Panc1 (cell line): ENCODE data around the gene SULT2B1.

Experiments used
- POLR2AphosphoS5 ChIP-seq: IDR thresholded peaks from 2 replicates; pipeline ENCODE4 v1.6.1; 2012; ENCODE audit warnings: mild to moderate bottlenecking, low read depth, low read length, moderate library complexity
- REST ChIP-seq, 2 experiments: IDR thresholded peaks; 2 replicates each; pipeline ENCODE4 v1.6.1; 2011 to 2012; ENCODE audit warnings: low read depth in 2 of 2, control low read depth in 1 of 2, low read length in 1 of 2, mild to moderate bottlenecking in 1 of 2, moderate library complexity in 1 of 2; ENCODE audit not compliant: insufficient read depth in 1 of 2
- SIN3A ChIP-seq: IDR thresholded peaks from 2 replicates; pipeline ENCODE4 v1.6.1; 2012; ENCODE audit warnings: low read depth, mild to moderate bottlenecking, low read length, moderate library complexity, borderline replicate concordance; ENCODE audit not compliant: insufficient read depth
- TCF7L2 ChIP-seq: IDR thresholded peaks from 2 replicates; pipeline ENCODE4 v1.6.1; 2011; ENCODE audit warnings: mild to moderate bottlenecking, low read depth, low read length, inconsistent platforms
- TF ChIP-seq, protein P1 (sequence below): fragments of 450-650 bp; IDR thresholded peaks from 2 replicates; pipeline ENCODE4 v1.5.1; 2017; ENCODE audit warnings: mild to moderate bottlenecking

- TF ChIP-seq, protein P1, sequence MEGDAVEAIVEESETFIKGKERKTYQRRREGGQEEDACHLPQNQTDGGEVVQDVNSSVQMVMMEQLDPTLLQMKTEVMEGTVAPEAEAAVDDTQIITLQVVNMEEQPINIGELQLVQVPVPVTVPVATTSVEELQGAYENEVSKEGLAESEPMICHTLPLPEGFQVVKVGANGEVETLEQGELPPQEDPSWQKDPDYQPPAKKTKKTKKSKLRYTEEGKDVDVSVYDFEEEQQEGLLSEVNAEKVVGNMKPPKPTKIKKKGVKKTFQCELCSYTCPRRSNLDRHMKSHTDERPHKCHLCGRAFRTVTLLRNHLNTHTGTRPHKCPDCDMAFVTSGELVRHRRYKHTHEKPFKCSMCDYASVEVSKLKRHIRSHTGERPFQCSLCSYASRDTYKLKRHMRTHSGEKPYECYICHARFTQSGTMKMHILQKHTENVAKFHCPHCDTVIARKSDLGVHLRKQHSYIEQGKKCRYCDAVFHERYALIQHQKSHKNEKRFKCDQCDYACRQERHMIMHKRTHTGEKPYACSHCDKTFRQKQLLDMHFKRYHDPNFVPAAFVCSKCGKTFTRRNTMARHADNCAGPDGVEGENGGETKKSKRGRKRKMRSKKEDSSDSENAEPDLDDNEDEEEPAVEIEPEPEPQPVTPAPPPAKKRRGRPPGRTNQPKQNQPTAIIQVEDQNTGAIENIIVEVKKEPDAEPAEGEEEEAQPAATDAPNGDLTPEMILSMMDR: peak; percentile 84
- TF ChIP-seq REST (IDR thresholded peaks at IDR 0.05; ENCODE audit: insufficient read depth in 1 of 2, low read depth in 2 of 2, low read length in 1 of 2) (no peak), POLR2AphosphoS5 (no peak), SIN3A (no peak), TCF7L2 (no peak)
Observed at GRCh38 chr19:48608798-48609263, 56.9 kb downstream of the SULT2B1 start.
